GM23338 (cell line): ENCODE data around the gene IQCK. TPM values are rescaled to one million over a fixed set of nuclear protein-coding genes. Genes with fewer than 3 reads are reported as not detected.
A peak's percentile ranks its signal among the peaks of the same experiment; 100 is the strongest.

ENCODE experiments used
- ATAC-seq: fragments of 200-7000 bp; cut with Tn5 transposase; 3 replicates; pipeline ENCODE4 v1.9.1; 2020
- DNase-seq: peaks from one replicate; pipeline ENCODE4 v3.0.0-alpha.2; 2015; ENCODE audit warnings: low spot score
- H2AFZ ChIP-seq: fragments of 200-600 bp; sonication (generic); 2 replicates; pipeline ENCODE4 v1.8.0; 2016; ENCODE audit warnings: antibody characterized with exemption, mild to moderate bottlenecking, moderate library complexity
- H3F3A ChIP-seq: fragments of 200-600 bp; sonication (generic); replicated peaks from 2 replicates; pipeline ENCODE4 v1.8.0; 2017; ENCODE audit warnings: antibody characterized with exemption, mixed run types, low read depth
- H3K27ac ChIP-seq: fragments of 200-600 bp; sonication (generic); 2 replicates; pipeline ENCODE4 v1.6.1; 2016; ENCODE audit warnings: low read depth
- H3K27me3 ChIP-seq: fragments of 200-600 bp; sonication (generic); 2 replicates; pipeline ENCODE4 v1.8.0; 2016; ENCODE audit warnings: mild to moderate bottlenecking, mixed run types, moderate library complexity; ENCODE audit not compliant: insufficient read depth
- H3K36me3 ChIP-seq: fragments of 200-600 bp; sonication (generic); 2 replicates; pipeline ENCODE4 v1.8.0; 2016; ENCODE audit warnings: mild to moderate bottlenecking; ENCODE audit not compliant: insufficient read depth
- H3K4me1 ChIP-seq: fragments of 200-600 bp; sonication (generic); 2 replicates; pipeline ENCODE4 v1.8.0; 2016; ENCODE audit warnings: mild to moderate bottlenecking, moderate library complexity; ENCODE audit not compliant: insufficient read depth
- H3K4me2 ChIP-seq: fragments of 200-600 bp; sonication (generic); 2 replicates; pipeline ENCODE4 v1.7.1; 2017; ENCODE audit warnings: mixed run types
- H3K4me3 ChIP-seq: fragments of 200-600 bp; sonication (generic); 2 replicates; pipeline ENCODE4 v1.6.1; 2016; ENCODE audit warnings: mixed run types
- H3K79me2 ChIP-seq: fragments of 200-600 bp; sonication (generic); replicated peaks from 2 replicates; pipeline ENCODE4 v1.8.0; 2017; ENCODE audit warnings: mild to moderate bottlenecking; ENCODE audit not compliant: insufficient read depth
- H3K9me2 ChIP-seq: fragments of 200-600 bp; sonication (generic); 2 replicates; pipeline ENCODE4 v1.8.0; 2017; ENCODE audit not compliant: insufficient read depth
- H4K20me1 ChIP-seq: fragments of 200-600 bp; sonication (generic); replicated peaks from 2 replicates; pipeline ENCODE4 v1.8.0; 2017; ENCODE audit warnings: mild to moderate bottlenecking; ENCODE audit not compliant: insufficient read depth
- H3K27ac Mint-ChIP-seq: 2 replicates; pipeline ENCODE4 v1.8.0; 2020; ENCODE audit warnings: inconsistent platforms, mild to moderate bottlenecking, moderate library complexity, mixed read lengths
- H3K27me3 Mint-ChIP-seq: 3 replicates; pipeline ENCODE4 v1.8.0; 2022; ENCODE audit warnings: low read depth, mild to moderate bottlenecking, moderate library complexity, mixed read lengths, inconsistent platforms; ENCODE audit not compliant: insufficient read depth, poor library complexity
- H3K36me3 Mint-ChIP-seq: 3 replicates; pipeline ENCODE4 v1.8.0; 2021; ENCODE audit warnings: low read depth, mild to moderate bottlenecking, inconsistent platforms, moderate library complexity, mixed read lengths
- H3K4me1 Mint-ChIP-seq: 3 replicates; pipeline ENCODE4 v1.8.0; 2020; ENCODE audit warnings: mild to moderate bottlenecking, inconsistent platforms, mixed read lengths
- H3K4me3 Mint-ChIP-seq: 3 replicates; pipeline ENCODE4 v1.8.0; 2021; ENCODE audit warnings: moderate library complexity, mild to moderate bottlenecking, inconsistent platforms, mixed read lengths
- H3K9me3 Mint-ChIP-seq: 3 replicates; pipeline ENCODE4 v1.8.0; 2020; ENCODE audit warnings: moderate library complexity, mild to moderate bottlenecking, inconsistent platforms, mixed read lengths
- CREB1 ChIP-seq: fragments of 250-450 bp; sonication (Bioruptor Pico); IDR thresholded peaks from 2 replicates; pipeline ENCODE4 v1.5.0; 2020; ENCODE audit warnings: low read depth, mild to moderate bottlenecking, moderate library complexity
- EZH2 ChIP-seq: fragments of 200-600 bp; sonication (generic); IDR thresholded peaks from one replicate; pipeline ENCODE4 v1.8.0; 2017; ENCODE audit warnings: antibody characterized with exemption, mild to moderate bottlenecking, low read depth; ENCODE audit not compliant: unreplicated experiment
- EZH2phosphoT487 ChIP-seq: fragments of 200-600 bp; sonication (generic); IDR thresholded peaks from one replicate; pipeline ENCODE4 v1.8.1; 2018; ENCODE audit warnings: antibody characterized with exemption; ENCODE audit not compliant: unreplicated experiment
- JUNB ChIP-seq: IDR thresholded peaks from one replicate; pipeline ENCODE4 v1.6.1; 2016; ENCODE audit warnings: antibody characterized with exemption; ENCODE audit not compliant: unreplicated experiment
- NANOG ChIP-seq: IDR thresholded peaks from 2 replicates; pipeline ENCODE4 v1.6.1; 2016; ENCODE audit warnings: antibody characterized with exemption, borderline replicate concordance
- POLR2AphosphoS5 ChIP-seq: IDR thresholded peaks from 2 replicates; pipeline ENCODE4 v1.6.1; 2016; ENCODE audit warnings: antibody characterized with exemption, low read depth
- STAT1 ChIP-seq: IDR thresholded peaks from one replicate; pipeline ENCODE4 v1.6.1; 2016; ENCODE audit warnings: antibody characterized with exemption; ENCODE audit not compliant: unreplicated experiment
- ZNF114 ChIP-seq: fragments of 250-450 bp; sonication (Bioruptor Pico); IDR thresholded peaks from 2 replicates; pipeline ENCODE4 v1.5.0; 2020; ENCODE audit warnings: mild to moderate bottlenecking, moderate library complexity
- ZNF331 ChIP-seq: fragments of 250-450 bp; sonication (Bioruptor Pico); IDR thresholded peaks from 2 replicates; pipeline ENCODE4 v1.5.0; 2020; ENCODE audit warnings: low read depth, mild to moderate bottlenecking, moderate library complexity
- ZNF462 ChIP-seq: fragments of 250-450 bp; sonication (Bioruptor Pico); IDR thresholded peaks from 2 replicates; pipeline ENCODE4 v1.5.0; 2020; ENCODE audit warnings: mild to moderate bottlenecking, moderate library complexity
- polyA plus RNA-seq: library from polyadenylated mRNA; unstranded; fragments of >200 nt; fragmentation: Nextera tagmentation; extraction: Ambion mirVana; gene quantifications from 2 replicates; pipeline ENCODE4 v1.2.1, GENCODE V29; 2016
- total RNA-seq: library from RNA; depleted of rRNA; stranded (reverse); fragments of >200 nt; shearing (Covaris generic); gene quantifications from 2 replicates; pipeline ENCODE4 v1.2.3, GENCODE V29; 2014
- TF ChIP-seq, protein P1 (sequence below), 2 experiments: fragments of 200-600 bp in 1 of 2; sonication (generic) in 1 of 2; conservative IDR thresholded peaks; 2 replicates each; pipeline versions ENCODE4 v1.5.1 to v1.6.1; 2016 to 2017; ENCODE audit warnings: antibody characterized with exemption in 2 of 2, low read depth in 2 of 2, mild to moderate bottlenecking in 2 of 2, moderate library complexity in 1 of 2
- TF ChIP-seq, protein P2 (sequence below): IDR thresholded peaks from 2 replicates; pipeline ENCODE4 v1.6.1; 2016; ENCODE audit warnings: antibody characterized with exemption

IQCK gene
- total and polyA plus RNA-seq, 2 experiments from 2014 or later: 7.6 to 10.0 TPM

DNA sequence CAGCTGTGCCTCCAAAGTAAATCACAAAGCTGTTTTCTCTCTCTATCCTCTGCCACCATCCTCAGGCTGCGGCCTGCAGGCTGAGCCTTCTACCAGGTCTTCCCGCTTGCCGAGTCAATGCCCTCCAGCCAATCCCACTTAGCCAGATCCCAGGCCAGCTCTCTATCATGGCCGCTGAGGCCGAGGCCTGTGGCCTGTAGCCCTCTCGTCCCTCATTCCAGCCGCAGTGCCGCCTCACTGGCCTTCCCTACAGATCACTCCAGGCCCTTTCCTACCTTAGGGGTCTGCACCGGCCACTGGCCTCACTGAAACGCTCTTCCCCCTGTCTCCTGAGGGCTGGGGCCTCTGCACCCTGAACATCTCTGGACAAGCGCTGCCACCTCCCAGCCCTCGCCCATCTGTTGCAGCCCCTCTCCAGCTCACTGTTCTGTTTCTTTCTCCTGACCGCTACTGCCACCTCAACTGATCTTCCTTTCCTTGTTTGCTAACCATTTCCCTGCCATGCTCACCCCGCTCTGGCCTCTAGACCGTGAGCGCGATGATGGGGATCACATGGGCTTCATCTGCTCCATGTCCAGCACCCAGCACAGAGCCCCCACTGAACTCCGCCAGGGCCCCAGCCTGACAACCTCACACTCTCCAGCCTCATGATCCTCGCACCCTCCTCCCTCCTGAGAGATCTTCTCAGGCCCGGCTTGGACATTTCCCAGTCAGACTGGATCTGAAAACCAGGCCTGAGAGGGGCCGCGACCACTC, 8.5 kb upstream of the IQCK start:
- TF ChIP-seq STAT1: no peak
- TF ChIP-seq NANOG: no peak
- no peak for TF ChIP-seq POLR2AphosphoS5
- TF ChIP-seq ZNF331: no peak
- no peak for TF ChIP-seq CREB1
- no peak for TF ChIP-seq EZH2
- TF ChIP-seq ZNF114 (CRISPR knock-in tag): no peak
- no peak for TF ChIP-seq EZH2phosphoT487
- TF ChIP-seq, protein P1, sequence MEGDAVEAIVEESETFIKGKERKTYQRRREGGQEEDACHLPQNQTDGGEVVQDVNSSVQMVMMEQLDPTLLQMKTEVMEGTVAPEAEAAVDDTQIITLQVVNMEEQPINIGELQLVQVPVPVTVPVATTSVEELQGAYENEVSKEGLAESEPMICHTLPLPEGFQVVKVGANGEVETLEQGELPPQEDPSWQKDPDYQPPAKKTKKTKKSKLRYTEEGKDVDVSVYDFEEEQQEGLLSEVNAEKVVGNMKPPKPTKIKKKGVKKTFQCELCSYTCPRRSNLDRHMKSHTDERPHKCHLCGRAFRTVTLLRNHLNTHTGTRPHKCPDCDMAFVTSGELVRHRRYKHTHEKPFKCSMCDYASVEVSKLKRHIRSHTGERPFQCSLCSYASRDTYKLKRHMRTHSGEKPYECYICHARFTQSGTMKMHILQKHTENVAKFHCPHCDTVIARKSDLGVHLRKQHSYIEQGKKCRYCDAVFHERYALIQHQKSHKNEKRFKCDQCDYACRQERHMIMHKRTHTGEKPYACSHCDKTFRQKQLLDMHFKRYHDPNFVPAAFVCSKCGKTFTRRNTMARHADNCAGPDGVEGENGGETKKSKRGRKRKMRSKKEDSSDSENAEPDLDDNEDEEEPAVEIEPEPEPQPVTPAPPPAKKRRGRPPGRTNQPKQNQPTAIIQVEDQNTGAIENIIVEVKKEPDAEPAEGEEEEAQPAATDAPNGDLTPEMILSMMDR (conservative IDR thresholded peaks at IDR 0.05; ENCODE audit: low read depth in 2 of 2): no peak
- TF ChIP-seq JUNB: no peak
- no peak for TF ChIP-seq ZNF462 (CRISPR knock-in tag)
- TF ChIP-seq, protein P2, sequence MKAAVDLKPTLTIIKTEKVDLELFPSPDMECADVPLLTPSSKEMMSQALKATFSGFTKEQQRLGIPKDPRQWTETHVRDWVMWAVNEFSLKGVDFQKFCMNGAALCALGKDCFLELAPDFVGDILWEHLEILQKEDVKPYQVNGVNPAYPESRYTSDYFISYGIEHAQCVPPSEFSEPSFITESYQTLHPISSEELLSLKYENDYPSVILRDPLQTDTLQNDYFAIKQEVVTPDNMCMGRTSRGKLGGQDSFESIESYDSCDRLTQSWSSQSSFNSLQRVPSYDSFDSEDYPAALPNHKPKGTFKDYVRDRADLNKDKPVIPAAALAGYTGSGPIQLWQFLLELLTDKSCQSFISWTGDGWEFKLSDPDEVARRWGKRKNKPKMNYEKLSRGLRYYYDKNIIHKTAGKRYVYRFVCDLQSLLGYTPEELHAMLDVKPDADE: no peak
- peaks cover 43% of the 10 kb centered on the region for H3K36me3 ChIP-seq
- Mint-ChIP-seq H3K27me3 (peaks cover 24% of the 10 kb centered on the region), H3K4me3 (peak overlapping the region; percentile 28; the same call in 1 of the 3 replicates), H3K9me3 (no peaks in the 10 kb centered on the region), H3K27ac (peak overlapping the region; percentile 48), H3K36me3 (peaks cover 98% of the 10 kb centered on the region), H3K4me1 (peaks cover 63% of the 10 kb centered on the region)
- no peaks in the 10 kb centered on the region for H3K27me3 ChIP-seq
- no peaks in the 10 kb centered on the region for H3K9me2 ChIP-seq
- peaks cover 7% of the 10 kb centered on the region; the same call in 1 of the 2 replicates for H3F3A ChIP-seq
- no peak for ATAC-seq
- H3K4me2 ChIP-seq: no peak overlapping the region; the same call in 1 of the 2 replicates
- no peak for DNase-seq
- no peak overlapping the region for H2AFZ ChIP-seq
- peaks cover 91% of the 10 kb centered on the region for H3K79me2 ChIP-seq
- H4K20me1 ChIP-seq: peaks cover 68% of the 10 kb centered on the region
- no peak overlapping the region for H3K4me3 ChIP-seq
- H3K27ac ChIP-seq: 0 out of 2 replicates have a peak overlapping the region, but pooled peaks have one; percentile 63
- H3K4me1 ChIP-seq: peaks cover 41% of the 10 kb centered on the region
